GM12878 (cell line): ENCODE measurements around the gene DPY30. TPM values are rescaled to one million over a fixed set of nuclear protein-coding genes. Genes with fewer than 3 reads are reported as not detected.
A peak's percentile ranks its signal among the peaks of the same experiment; 100 is the strongest.

Experiments used
- ATAC-seq: fragments of 200-7000 bp; cut with Tn5 transposase; 3 replicates; pipeline ENCODE4 v1.9.1; 2020; ENCODE audit warnings: mild to moderate bottlenecking, moderate library complexity
- BruUV-seq: library from RNA; stranded (reverse); fragments of 400-500 nt; replicated peaks from 2 replicates; lab custom pipeline; 2021; lab: Mats Ljungman, UMichigan
- CTCF ChIA-PET: fragments of 300-600 bp; sonication (Branson Sonifier 250); formaldehyde crosslinking; extraction: SDS; loops from one replicate; lab custom pipeline; 2021; ENCODE audit warnings: inconsistent platforms; lab: Yijun Ruan, JAX
- POLR2A ChIA-PET: fragments of 350-600 bp; formaldehyde crosslinking; extraction: SDS; loops from one replicate; lab custom pipeline; 2021; ENCODE audit warnings: inconsistent platforms; lab: Charles Lee
- RAD21 ChIA-PET: fragments of 300-600 bp; sonication (Branson Sonifier 250); formaldehyde crosslinking; loops from one replicate; lab custom pipeline; 2023; ENCODE audit warnings: antibody characterized with exemption; ENCODE audit not compliant: unreplicated experiment; lab: Charles Lee
- SMC1A ChIA-PET: fragments of 300-600 bp; sonication (Branson Sonifier 250); formaldehyde crosslinking; loops from one replicate; lab custom pipeline; 2023; ENCODE audit not compliant: unreplicated experiment, uncharacterized antibody; lab: Charles Lee
- DNase-seq: peaks from one replicate; pipeline ENCODE4 v3.0.0-alpha.2; 2011; ENCODE audit warnings: low read depth, low spot score
- FAIRE-seq: peaks from 3 replicates; lab custom pipeline; 2011; peaks lifted over from hg19 to GRCh38; lab: Jason Lieb, UNC
- H2AFZ ChIP-seq: 2 replicates; pipeline ENCODE4 v1.6.0; 2011; ENCODE audit warnings: low read depth, low read length, control low read depth; ENCODE audit not compliant: control insufficient read depth
- H3K27ac ChIP-seq: 2 replicates; pipeline ENCODE4 v1.5.1; 2011; ENCODE audit warnings: control low read depth; ENCODE audit not compliant: control insufficient read depth, insufficient read depth
- H3K27me3 ChIP-seq, 2 experiments: replicated peaks in 1 of 2; 2 replicates each; pipeline versions ENCODE4 v1.6.0 to v1.6.1; 2011; ENCODE audit warnings: low read length in 1 of 2; ENCODE audit not compliant: control insufficient read depth in 2 of 2, insufficient read depth in 2 of 2
- H3K36me3 ChIP-seq, 2 experiments: 2 replicates each; pipeline ENCODE4 v1.5.1; 2011; ENCODE audit warnings: low read length in 1 of 2; ENCODE audit not compliant: control insufficient read depth in 2 of 2, insufficient read depth in 2 of 2
- H3K4me1 ChIP-seq: 2 replicates; pipeline ENCODE4 v1.6.1; 2011; ENCODE audit warnings: mild to moderate bottlenecking, low read length, moderate library complexity, mixed read lengths; ENCODE audit not compliant: control insufficient read depth, insufficient read depth
- H3K4me2 ChIP-seq: 2 replicates; pipeline ENCODE4 v1.6.0; 2011; ENCODE audit warnings: control low read depth; ENCODE audit not compliant: control insufficient read depth, insufficient read depth
- H3K4me3 ChIP-seq: fragments of 200-600 bp; sonication (generic); 2 replicates; pipeline ENCODE4 v1.5.1; 2016
- H3K79me2 ChIP-seq: 2 replicates; pipeline ENCODE4 v1.6.0; 2011; ENCODE audit warnings: low read length; ENCODE audit not compliant: control insufficient read depth, insufficient read depth
- H3K9ac ChIP-seq: 2 replicates; pipeline ENCODE4 v1.8.0; 2011; ENCODE audit warnings: low read length, control low read depth, mixed read lengths; ENCODE audit not compliant: control insufficient read depth, insufficient read depth
- H3K9me3 ChIP-seq: replicated peaks from 3 replicates; pipeline ENCODE4 v1.5.1; 2011; ENCODE audit warnings: mild to moderate bottlenecking, low read length; ENCODE audit not compliant: control insufficient read depth, insufficient read depth
- H4K20me1 ChIP-seq: 2 replicates; pipeline ENCODE4 v1.6.0; 2011; ENCODE audit not compliant: control insufficient read depth, insufficient read depth
- CBFB ChIP-seq: IDR thresholded peaks from 2 replicates; pipeline ENCODE4 v1.6.1; 2016; ENCODE audit warnings: antibody characterized with exemption, low read depth
- CEBPZ ChIP-seq: fragments of 150-350 bp; IDR thresholded peaks from 2 replicates; pipeline ENCODE4 v1.6.1; 2016; ENCODE audit warnings: low read depth, low read length
- KLF5 ChIP-seq: fragments of 450-650 bp; IDR thresholded peaks from 2 replicates; pipeline ENCODE4 v1.6.1; 2014; ENCODE audit warnings: mild to moderate bottlenecking; ENCODE audit not compliant: partially characterized antibody
- MAX ChIP-seq: IDR thresholded peaks from 2 replicates; pipeline ENCODE4 v1.6.1; 2012; ENCODE audit warnings: low read depth, low read length, improper control_type of control experiment
- PML ChIP-seq: IDR thresholded peaks from 2 replicates; pipeline ENCODE4 v1.6.1; 2012; ENCODE audit warnings: low read length, inconsistent platforms
- RB1 ChIP-seq: fragments of 450-650 bp; formaldehyde crosslinking; IDR thresholded peaks from 2 replicates; pipeline ENCODE4 v1.6.1; 2017; ENCODE audit warnings: mild to moderate bottlenecking, borderline replicate concordance
- RCOR1 ChIP-seq: conservative IDR thresholded peaks from 2 replicates; pipeline ENCODE4 v1.6.1; 2012; ENCODE audit warnings: low read depth, low read length, improper control_type of control experiment
- SKIL ChIP-seq: fragments of 450-650 bp; IDR thresholded peaks from 2 replicates; pipeline ENCODE4 v1.6.1; 2017; ENCODE audit warnings: mild to moderate bottlenecking, low read depth, inconsistent platforms; ENCODE audit not compliant: poor library complexity, severe bottlenecking
- STAT1 ChIP-seq: fragments of 450-650 bp; conservative IDR thresholded peaks from 2 replicates; pipeline ENCODE4 v1.6.1; 2014; ENCODE audit warnings: antibody characterized with exemption, mild to moderate bottlenecking
- TCF7 ChIP-seq: IDR thresholded peaks from 2 replicates; pipeline ENCODE4 v1.6.1; 2014; ENCODE audit warnings: antibody characterized with exemption, borderline replicate concordance
- WGBS: methylation state at CpG from one replicate; pipeline ENCODE4 v1.1.6; 2016; ENCODE audit warnings: low lambda C conversion rate; ENCODE audit not compliant: insufficient replicate concordance, insufficient coverage; ENCODE audit errors: missing lambda C conversion rate; 5-methylcytosine and 5-hydroxymethylcytosine counted together
- in situ Hi-C: fragments of 300-500 bp; cut with MboI; formaldehyde crosslinking; loops from 9 replicates; pipeline ENCODE4 v1.14.3; 2018; ENCODE audit warnings: mixed read lengths
- intact Hi-C: fragments of 100-400 bp; cut with micrococcal nuclease; formaldehyde crosslinking; loops from one replicate; pipeline ENCODE4 v1.14.2; 2022; ENCODE audit not compliant: unreplicated experiment
- polyA plus RNA-seq, 11 experiments: library from polyadenylated mRNA; depleted of rRNA in 4 of 11; unstranded in 6 of 11; stranded (reverse) in 5 of 11; fragments of >200 nt; fragmentation: Nextera tagmentation in 4 of 11; fragmentation: Illumina TruSeq in 1 of 11; extraction: Ambion mirVana in 4 of 11; extraction: Trizol in 1 of 11; gene quantifications; 1 replicate in 1 of 11; 2 replicates in 10 of 11; pipeline versions ENCODE4 v1.2.1 to v1.2.3, GENCODE V29; 2011 to 2016; ENCODE audit warnings: inconsistent platforms in 2 of 11, missing spikeins in 2 of 11, low read depth in 1 of 11
- total RNA-seq, 4 experiments: library from RNA; depleted of rRNA in 3 of 4; stranded (reverse); fragments of >200 nt in 3 of 4; fragmentation: Illumina TruSeq in 1 of 4; extraction: Trizol in 1 of 4; gene quantifications; 2 replicates each; pipeline versions ENCODE4 v1.2.1 to v1.2.3, GENCODE V29; 2013 to 2021
- TF ChIP-seq, protein P1 (sequence below): fragments of 450-650 bp; IDR thresholded peaks from 2 replicates; pipeline ENCODE4 v1.6.1; 2017; ENCODE audit warnings: low read depth, mild to moderate bottlenecking, moderate library complexity
- TF ChIP-seq, protein P2 (sequence below): IDR thresholded peaks from 2 replicates; pipeline ENCODE4 v1.6.1; 2011; ENCODE audit warnings: borderline replicate concordance, low read depth, mild to moderate bottlenecking, moderate library complexity, mixed read lengths, low read length; ENCODE audit not compliant: insufficient read depth; ENCODE audit errors: extremely low read length

The DPY30 gene
- total and polyA plus RNA-seq, 10 of the 15 experiments (the other 5 are each of a cell fraction or from before 2014, with no cell fraction given): 45.8 to 307 (median 89.2) TPM

DNA sequence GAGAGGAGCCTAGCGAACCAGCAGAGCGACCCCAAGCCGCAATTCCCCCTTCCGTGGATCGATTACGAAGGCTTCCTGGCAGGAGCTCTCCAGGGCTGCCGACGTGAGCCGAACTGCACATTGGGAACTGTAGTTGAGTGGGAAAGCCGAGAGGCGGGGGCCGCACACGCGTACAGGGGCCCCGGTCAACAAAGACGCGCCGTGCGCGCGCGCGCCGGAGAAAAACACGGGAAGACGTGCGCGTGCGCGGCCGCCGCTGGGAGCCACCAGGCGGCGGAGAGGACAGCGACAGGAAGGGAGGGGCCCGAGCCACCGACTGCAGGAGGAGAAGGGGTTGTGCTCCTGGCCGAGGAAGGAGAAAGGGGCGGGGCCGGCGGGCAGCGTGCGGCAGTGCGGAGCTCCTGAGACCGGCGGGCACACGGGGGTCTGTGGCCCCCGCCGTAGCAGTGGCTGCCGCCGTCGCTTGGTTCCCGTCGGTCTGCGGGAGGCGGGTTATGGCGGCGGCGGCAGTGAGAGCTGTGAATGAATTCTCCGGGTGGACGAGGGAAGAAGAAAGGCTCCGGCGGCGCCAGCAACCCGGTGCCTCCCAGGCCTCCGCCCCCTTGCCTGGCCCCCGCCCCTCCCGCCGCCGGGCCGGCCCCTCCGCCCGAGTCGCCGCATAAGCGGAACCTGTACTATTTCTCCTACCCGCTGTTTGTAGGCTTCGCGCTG lies 23.9 kb upstream of the DPY30 start, which contains the start of gene SPAST:
TSS of gene SPAST (plus strand) at position 247 of the 711 bp plus-strand sequence. CDS start at position 523, 276 bp downstream.
- no peaks in the 10 kb centered on the region for H3K36me3 ChIP-seq
- peak within 1 kb of the TSS; percentile 81 for H3K9ac ChIP-seq
- H3K79me2 ChIP-seq: peaks cover 8% of the 10 kb centered on the region
- intact Hi-C loops (loop anchor here (1.0 to 5.0 kb wide), 3 partner anchors 52 to 106 kb away; partner anchors contain the start of genes MEMO1 and SLC30A6), in situ Hi-C loops (no loop called here)
- FAIRE-seq (peak; percentile 80), DNase-seq (peak; percentile 90), ATAC-seq (peak; percentile 97)
- H3K4me2 ChIP-seq: peak within 1 kb of the TSS; percentile 99
- peaks cover 11% of the 10 kb centered on the region; the same call in 1 of the 2 replicates for H3K4me1 ChIP-seq
- no peaks in the 10 kb centered on the region for H3K27me3 ChIP-seq
- RAD21 ChIA-PET: interaction anchor here (0.6 to 4.1 kb wide), 11 partner anchors 11 to 297 kb away, joined by 3 to 39 read pairs (median 4); partner anchors contain the start of genes DPY30 and SLC30A6
- H3K4me3 ChIP-seq: peak within 1 kb of the TSS; percentile 87
- H2AFZ ChIP-seq: peak within 1 kb of the TSS; percentile 96
- H3K9me3 ChIP-seq: no peaks in the 10 kb centered on the region
- POLR2A ChIA-PET: interaction anchor here (0.6 to 3.8 kb wide), 12 partner anchors 8 to 1314 kb away, joined by 3 to 31 read pairs (median 3); partner anchors contain the start of genes DPY30 and SLC30A6
- H3K27ac ChIP-seq: peak within 1 kb of the TSS; percentile 87
- CTCF ChIA-PET: interaction anchor here (0.6 to 3.8 kb wide), 7 partner anchors 21 to 180 kb away, joined by 3 to 29 read pairs (median 3); partner anchors contain the start of gene DPY30
- BruUV-seq: no TSS peak
- no peaks in the 10 kb centered on the region for H4K20me1 ChIP-seq
- under 1% methylated on average over 53 of the region's 79 CpGs for WGBS
- SMC1A ChIA-PET: interaction anchor here (0.6 to 2.3 kb wide), 8 partner anchors 8 to 177 kb away, joined by 3 to 14 read pairs (median 4); partner anchors contain the start of genes DPY30 and SLC30A6
- TF ChIP-seq, protein P1, sequence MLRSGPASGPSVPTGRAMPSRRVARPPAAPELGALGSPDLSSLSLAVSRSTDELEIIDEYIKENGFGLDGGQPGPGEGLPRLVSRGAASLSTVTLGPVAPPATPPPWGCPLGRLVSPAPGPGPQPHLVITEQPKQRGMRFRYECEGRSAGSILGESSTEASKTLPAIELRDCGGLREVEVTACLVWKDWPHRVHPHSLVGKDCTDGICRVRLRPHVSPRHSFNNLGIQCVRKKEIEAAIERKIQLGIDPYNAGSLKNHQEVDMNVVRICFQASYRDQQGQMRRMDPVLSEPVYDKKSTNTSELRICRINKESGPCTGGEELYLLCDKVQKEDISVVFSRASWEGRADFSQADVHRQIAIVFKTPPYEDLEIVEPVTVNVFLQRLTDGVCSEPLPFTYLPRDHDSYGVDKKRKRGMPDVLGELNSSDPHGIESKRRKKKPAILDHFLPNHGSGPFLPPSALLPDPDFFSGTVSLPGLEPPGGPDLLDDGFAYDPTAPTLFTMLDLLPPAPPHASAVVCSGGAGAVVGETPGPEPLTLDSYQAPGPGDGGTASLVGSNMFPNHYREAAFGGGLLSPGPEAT: peak; percentile 93
- TF ChIP-seq RB1: peak; percentile 26; the same call in 1 of the 2 replicates
- peak; percentile 58; the same call in 1 of the 2 replicates for TF ChIP-seq MAX
- TF ChIP-seq CBFB: no peak; the same call in 1 of the 2 replicates
- TF ChIP-seq PML: peak; percentile 87; the same call in 1 of the 2 replicates
- TF ChIP-seq CEBPZ: no peak
- TF ChIP-seq TCF7: no peak
- TF ChIP-seq, protein P2, sequence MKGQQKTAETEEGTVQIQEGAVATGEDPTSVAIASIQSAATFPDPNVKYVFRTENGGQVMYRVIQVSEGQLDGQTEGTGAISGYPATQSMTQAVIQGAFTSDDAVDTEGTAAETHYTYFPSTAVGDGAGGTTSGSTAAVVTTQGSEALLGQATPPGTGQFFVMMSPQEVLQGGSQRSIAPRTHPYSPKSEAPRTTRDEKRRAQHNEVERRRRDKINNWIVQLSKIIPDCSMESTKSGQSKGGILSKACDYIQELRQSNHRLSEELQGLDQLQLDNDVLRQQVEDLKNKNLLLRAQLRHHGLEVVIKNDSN: no peak
- no peak for TF ChIP-seq STAT1
- TF ChIP-seq RCOR1: no peak
- TF ChIP-seq KLF5: peak; percentile 88
- peak; percentile 9 for TF ChIP-seq SKIL
